IPS-18a (cell line): Measurements from ENCODE around the gene SFI1.
"Not testable (repeated sequence)": the region's sequence is repeated elsewhere in the genome, so short reads cannot be mapped to it uniquely, and the experiment has no call there.

Source experiments
- H3K27ac ChIP-seq: one replicate; pipeline ENCODE4 v1.5.1; 2013; ENCODE audit warnings: low read length
- H3K27me3 ChIP-seq: one replicate; pipeline ENCODE4 v1.6.1; 2013; ENCODE audit warnings: mild to moderate bottlenecking, low read length; ENCODE audit not compliant: control insufficient read depth, insufficient read depth
- H3K36me3 ChIP-seq: one replicate; pipeline ENCODE4 v1.6.1; 2013; ENCODE audit warnings: low read depth, low read length; ENCODE audit not compliant: control insufficient read depth
- H3K4me1 ChIP-seq: one replicate; pipeline ENCODE4 v1.6.1; 2013; ENCODE audit warnings: low read depth, low read length; ENCODE audit not compliant: control insufficient read depth
- H3K4me3 ChIP-seq: one replicate; pipeline ENCODE4 v1.5.1; 2013; ENCODE audit warnings: low read length
- H3K9ac ChIP-seq: one replicate; pipeline ENCODE4 v1.6.1; 2013; ENCODE audit warnings: mild to moderate bottlenecking, low read length, moderate library complexity
- H3K9me3 ChIP-seq: one replicate; pipeline ENCODE4 v1.6.1; 2013; ENCODE audit warnings: low read depth, low read length; ENCODE audit not compliant: control insufficient read depth

SFI1 gene

GRCh38 chr22:31652911-31653684 is 156.8 kb downstream of the SFI1 start:
- Histone ChIP-seq H3K4me3 (no peak overlapping the region), H3K9ac (no peak overlapping the region), H3K4me1 (peaks cover under 1% of the 10 kb centered on the region), H3K36me3 (peaks cover under 1% of the 10 kb centered on the region), H3K27ac (no peak overlapping the region), H3K9me3 (no peaks in the 10 kb centered on the region), H3K27me3 (no peaks in the 10 kb centered on the region)

- no peak overlapping the region for H3K4me3 ChIP-seq
- no peaks in the 10 kb centered on the region for H3K9me3 ChIP-seq
- no peaks in the 10 kb centered on the region for H3K27me3 ChIP-seq
- H3K4me1 ChIP-seq, result no peaks in the 10 kb centered on the region
- H3K27ac ChIP-seq, result no peak overlapping the region
- H3K36me3 ChIP-seq, result no peaks in the 10 kb centered on the region
- no peak overlapping the region for H3K9ac ChIP-seq
Measured at GRCh38 chr22:31653944-31654343, 157.6 kb downstream of the SFI1 start.

- no peaks in the 10 kb centered on the region for H3K9me3 ChIP-seq
- H3K27me3 ChIP-seq, result no peaks in the 10 kb centered on the region
- no peaks in the 10 kb centered on the region for H3K4me1 ChIP-seq
- H3K9ac ChIP-seq, result no peak overlapping the region
- no peak overlapping the region for H3K27ac ChIP-seq
- no peaks in the 10 kb centered on the region for H3K36me3 ChIP-seq
- no peak overlapping the region for H3K4me3 ChIP-seq
Measured at GRCh38 chr22:31654408-31654807, 158.1 kb downstream of the SFI1 start.

GRCh38 chr22:31659246-31659645 is 162.9 kb downstream of the SFI1 start:
- Histone ChIP-seq H3K4me3 (no peak overlapping the region), H3K27me3 (no peaks in the 10 kb centered on the region), H3K4me1 (no peaks in the 10 kb centered on the region), H3K9me3 (no peaks in the 10 kb centered on the region), H3K27ac (no peak overlapping the region), H3K9ac (no peak overlapping the region), H3K36me3 (no peaks in the 10 kb centered on the region)

- H3K27me3 ChIP-seq, H3K9me3 ChIP-seq, H3K36me3 ChIP-seq, H3K4me1 ChIP-seq, H3K27ac ChIP-seq: not testable (repeated sequence)
- peak overlapping the region; percentile 68 for H3K9ac ChIP-seq
- peak overlapping the region; percentile 88 for H3K4me3 ChIP-seq
Measured at GRCh38 chr22:31660860-31661341, 164.6 kb downstream of the SFI1 start.

GRCh38 chr22:31661851-31662667 is 165.7 kb downstream of the SFI1 start, which contains the start of gene PISD:
PISD (minus strand) TSS chr22:31662215; CDS start chr22:31662208, 7 bp downstream.
- H3K36me3 ChIP-seq, result no peaks in the 10 kb centered on the region
- H3K9ac ChIP-seq, result peak within 1 kb of the TSS; percentile 68
- no peak within 1 kb of the TSS for H3K27ac ChIP-seq
- H3K4me3 ChIP-seq, result peak within 1 kb of the TSS; percentile 88
- no peaks in the 10 kb centered on the region for H3K9me3 ChIP-seq
- no peaks in the 10 kb centered on the region for H3K4me1 ChIP-seq
- no peaks in the 10 kb centered on the region for H3K27me3 ChIP-seq

- Histone ChIP-seq H3K36me3 (no peaks in the 10 kb centered on the region), H3K9ac (no peak overlapping the region), H3K4me3 (peak overlapping the region; percentile 88), H3K4me1 (no peaks in the 10 kb centered on the region), H3K27me3 (no peaks in the 10 kb centered on the region), H3K27ac (no peak overlapping the region), H3K9me3 (no peaks in the 10 kb centered on the region)
Measured at GRCh38 chr22:31662668-31663037, 166.3 kb downstream of the SFI1 start.
